Thoracic aorta (tissue), 2 donors: Measurements from ENCODE around the gene RMND5B. TPM values are rescaled to one million over a fixed set of nuclear protein-coding genes. Genes with fewer than 3 reads are reported as not detected.
"Not testable (repeated sequence)": the region's sequence is repeated elsewhere in the genome, so short reads cannot be mapped to it uniquely, and the experiment has no call there.

Experiments used
- ATAC-seq: fragments of 150-250 bp; one replicate; pipeline ENCODE4 v1.8.0; 2017; ENCODE audit warnings: low read depth; ENCODE audit not compliant: insufficient number of reproducible peaks, low FRiP score
- DNase-seq: peaks from one replicate; pipeline ENCODE4 v3.0.0-alpha.2; 2020; ENCODE audit warnings: low spot score
- H3K27ac ChIP-seq, 2 donors: fragments of 200-600 bp; sonication (generic); 1 replicate in 1 of 2; 2 replicates in 1 of 2; pipeline ENCODE4 v1.5.1; 2016; ENCODE audit warnings: mild to moderate bottlenecking in 2 of 2, moderate library complexity in 2 of 2
- H3K27me3 ChIP-seq: fragments of 200-600 bp; sonication (generic); replicated peaks from 2 replicates; pipeline ENCODE4 v1.6.0; 2016; ENCODE audit warnings: mild to moderate bottlenecking; ENCODE audit not compliant: insufficient read depth
- H3K36me3 ChIP-seq: fragments of 200-600 bp; sonication (generic); one replicate; pipeline ENCODE4 v1.5.1; 2016
- H3K4me1 ChIP-seq, 2 donors: fragments of 200-600 bp; sonication (generic); 1 replicate in 1 of 2; 2 replicates in 1 of 2; pipeline versions ENCODE4 v1.5.1 to v1.6.0; 2016; ENCODE audit warnings: low read depth in 2 of 2, mild to moderate bottlenecking in 1 of 2; ENCODE audit not compliant: control insufficient read depth in 1 of 2
- H3K4me3 ChIP-seq: fragments of 200-600 bp; sonication (generic); 2 replicates; pipeline ENCODE4 v1.5.1; 2016; ENCODE audit warnings: mild to moderate bottlenecking
- H3K9me3 ChIP-seq: fragments of 200-600 bp; sonication (generic); 2 replicates; pipeline ENCODE4 v1.5.1; 2016
- total RNA-seq, 2 donors: library from RNA; depleted of rRNA; stranded (reverse); fragments of >200 nt; gene quantifications; one replicate each; pipeline versions ENCODE4 v1.1.0 to v1.2.3, GENCODE V29; 2016
- TF ChIP-seq, protein P1 (sequence below): fragments of 200-600 bp; sonication (generic); IDR thresholded peaks from one replicate; pipeline ENCODE4 v1.5.1; 2019; ENCODE audit warnings: antibody characterized with exemption

The RMND5B gene
- total RNA-seq, 2 donors from 2014 or later: 45.0 to 59.4 TPM

DNA sequence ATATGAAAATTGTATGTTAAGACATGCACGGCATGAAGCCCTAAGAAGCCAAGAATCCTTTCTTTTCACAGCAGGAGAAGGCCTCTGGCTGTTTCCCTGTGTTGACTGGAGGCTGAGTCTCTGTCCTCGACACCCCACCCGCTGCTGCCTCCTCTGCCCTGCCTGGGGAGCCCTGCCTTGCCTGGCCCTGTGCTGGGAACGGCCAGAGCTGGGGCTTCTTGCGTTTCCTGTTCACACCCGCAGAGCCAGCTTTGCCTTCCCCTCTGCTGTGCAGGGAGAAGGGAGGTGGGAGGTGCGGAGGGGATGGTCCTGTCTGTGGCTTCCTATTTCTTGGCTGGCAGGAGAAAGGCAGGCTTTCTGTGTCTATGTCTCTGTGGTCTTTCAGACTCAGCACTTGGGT lies 63.2 kb downstream of the RMND5B start:
- no peak for ATAC-seq
- Histone ChIP-seq H3K4me1 (no peaks in the 10 kb centered on the region), H3K27me3 (no peaks in the 10 kb centered on the region), H3K9me3 (no peaks in the 10 kb centered on the region), H3K36me3 (no peaks in the 10 kb centered on the region), H3K27ac (no peak overlapping the region), H3K4me3 (no peak overlapping the region)
- TF ChIP-seq, protein P1, sequence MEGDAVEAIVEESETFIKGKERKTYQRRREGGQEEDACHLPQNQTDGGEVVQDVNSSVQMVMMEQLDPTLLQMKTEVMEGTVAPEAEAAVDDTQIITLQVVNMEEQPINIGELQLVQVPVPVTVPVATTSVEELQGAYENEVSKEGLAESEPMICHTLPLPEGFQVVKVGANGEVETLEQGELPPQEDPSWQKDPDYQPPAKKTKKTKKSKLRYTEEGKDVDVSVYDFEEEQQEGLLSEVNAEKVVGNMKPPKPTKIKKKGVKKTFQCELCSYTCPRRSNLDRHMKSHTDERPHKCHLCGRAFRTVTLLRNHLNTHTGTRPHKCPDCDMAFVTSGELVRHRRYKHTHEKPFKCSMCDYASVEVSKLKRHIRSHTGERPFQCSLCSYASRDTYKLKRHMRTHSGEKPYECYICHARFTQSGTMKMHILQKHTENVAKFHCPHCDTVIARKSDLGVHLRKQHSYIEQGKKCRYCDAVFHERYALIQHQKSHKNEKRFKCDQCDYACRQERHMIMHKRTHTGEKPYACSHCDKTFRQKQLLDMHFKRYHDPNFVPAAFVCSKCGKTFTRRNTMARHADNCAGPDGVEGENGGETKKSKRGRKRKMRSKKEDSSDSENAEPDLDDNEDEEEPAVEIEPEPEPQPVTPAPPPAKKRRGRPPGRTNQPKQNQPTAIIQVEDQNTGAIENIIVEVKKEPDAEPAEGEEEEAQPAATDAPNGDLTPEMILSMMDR: no peak
- DNase-seq: no peak

DNA sequence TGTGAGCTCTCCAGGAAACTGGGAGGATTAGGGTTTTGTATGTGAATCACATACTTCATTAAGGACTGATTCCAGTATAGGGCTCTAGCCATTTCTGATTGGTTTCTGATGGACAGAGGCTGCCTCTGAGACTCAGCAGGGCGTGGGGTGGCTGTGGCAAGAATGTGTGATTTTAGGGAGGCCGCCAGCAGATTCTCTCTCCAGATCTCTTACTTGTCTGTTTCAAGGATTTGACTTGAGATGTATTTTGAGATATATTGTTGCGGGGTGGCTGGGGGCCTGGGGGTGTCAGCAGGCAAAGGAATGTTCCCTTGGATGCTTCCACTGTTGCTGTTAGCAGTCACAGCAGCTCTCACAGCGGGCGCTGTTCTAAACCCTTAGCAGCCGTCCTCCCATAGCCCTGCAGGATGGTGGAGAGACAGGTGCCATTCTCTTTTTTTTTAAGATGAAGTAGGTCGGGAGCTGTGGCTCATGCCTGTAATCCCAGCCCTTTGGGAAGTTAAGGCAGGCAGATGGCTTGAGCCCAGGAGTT lies 65.5 kb downstream of the RMND5B start:
- ATAC-seq (no peak), DNase-seq (no peak)
- H3K4me1 ChIP-seq: no peaks in the 10 kb centered on the region
- no peaks in the 10 kb centered on the region for H3K9me3 ChIP-seq
- no peak overlapping the region for H3K4me3 ChIP-seq
- no peak overlapping the region for H3K27ac ChIP-seq
- TF ChIP-seq, protein P1: no peak
- H3K27me3 ChIP-seq: no peaks in the 10 kb centered on the region
- no peaks in the 10 kb centered on the region for H3K36me3 ChIP-seq

DNA sequence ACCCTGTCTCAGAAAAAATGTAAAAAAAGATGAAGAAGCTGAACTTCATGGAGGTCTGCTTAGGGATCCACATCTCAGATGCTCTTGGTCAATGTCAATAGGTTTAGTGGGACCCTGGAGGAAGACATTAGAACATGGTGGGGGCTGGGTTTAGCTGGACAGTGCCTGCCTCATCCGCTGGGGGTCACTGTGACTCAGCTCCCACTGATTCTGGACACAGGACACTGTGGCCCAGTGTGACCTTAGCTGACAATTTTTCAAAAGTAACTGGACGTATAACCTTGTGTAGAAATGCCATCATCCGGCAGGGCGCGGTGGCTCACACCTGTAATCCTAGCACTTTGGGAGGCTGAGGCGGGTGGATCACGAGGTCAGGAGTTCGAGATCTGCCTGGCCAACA lies 66.2 kb downstream of the RMND5B start:
- DNase-seq (no peak), ATAC-seq (no peak)
- no peaks in the 10 kb centered on the region for H3K36me3 ChIP-seq
- no peak overlapping the region for H3K27ac ChIP-seq
- no peaks in the 10 kb centered on the region for H3K4me1 ChIP-seq
- H3K4me3 ChIP-seq: no peak overlapping the region
- no peaks in the 10 kb centered on the region for H3K27me3 ChIP-seq
- no peaks in the 10 kb centered on the region for H3K9me3 ChIP-seq
- TF ChIP-seq, protein P1: no peak

DNA sequence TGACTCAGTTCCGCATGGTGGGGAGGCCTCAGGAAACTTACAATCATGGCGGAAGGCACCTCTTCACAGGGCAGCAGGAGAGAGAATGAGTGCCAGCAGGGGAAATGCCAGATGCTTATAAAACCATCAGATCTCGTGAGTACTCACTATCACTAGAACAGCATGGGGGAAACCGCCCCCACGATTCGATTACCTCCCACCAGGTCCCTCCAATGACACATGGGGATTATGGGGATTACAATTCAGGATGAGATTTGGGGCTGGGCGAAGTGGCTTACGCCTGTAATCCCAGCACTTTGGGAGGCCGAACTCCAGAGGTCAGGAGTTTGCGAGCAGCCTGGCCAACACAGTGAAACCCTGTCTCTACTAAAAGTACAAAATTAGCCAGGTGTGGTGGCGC lies 67.3 kb downstream of the RMND5B start:
- DNase-seq, ATAC-seq, H3K27ac ChIP-seq, H3K36me3 ChIP-seq, H3K4me3 ChIP-seq, H3K9me3 ChIP-seq, H3K27me3 ChIP-seq, H3K4me1 ChIP-seq: not testable (repeated sequence)

DNA sequence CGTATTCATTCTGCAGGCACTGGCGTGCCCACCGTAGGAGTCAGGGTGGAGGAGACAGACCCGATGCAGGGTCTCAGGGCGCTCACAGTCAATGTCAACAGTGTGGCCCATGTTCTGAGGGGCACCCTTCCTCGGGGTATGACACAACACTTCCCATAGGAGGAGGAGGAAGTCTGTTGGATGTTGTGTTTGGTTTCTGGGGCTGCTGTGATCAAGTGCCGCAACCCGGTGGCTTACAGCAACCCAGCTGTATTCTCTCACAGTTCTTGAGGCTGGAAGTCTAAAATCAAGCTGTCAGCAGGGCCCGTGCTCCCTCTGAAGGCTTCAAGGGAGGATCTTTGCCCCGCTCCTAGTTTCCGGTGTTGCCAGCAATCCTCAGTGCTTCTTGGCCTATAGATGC lies 67.9 kb downstream of the RMND5B start:
- no peak overlapping the region for H3K4me3 ChIP-seq
- no peaks in the 10 kb centered on the region for H3K36me3 ChIP-seq
- TF ChIP-seq, protein P1: no peak
- no peak for ATAC-seq
- no peaks in the 10 kb centered on the region for H3K27me3 ChIP-seq
- DNase-seq: no peak
- no peaks in the 10 kb centered on the region for H3K9me3 ChIP-seq
- peaks cover 0 to 2% of the 10 kb centered on the region in 2 donors for H3K4me1 ChIP-seq
- H3K27ac ChIP-seq: no peak overlapping the region
